ENCODE measurements around the gene DDR2.
"Not testable (repeated sequence)": the region's sequence is repeated elsewhere in the genome, so short reads cannot be mapped to it uniquely, and the experiment has no call there.

DDR2 gene

DNA sequence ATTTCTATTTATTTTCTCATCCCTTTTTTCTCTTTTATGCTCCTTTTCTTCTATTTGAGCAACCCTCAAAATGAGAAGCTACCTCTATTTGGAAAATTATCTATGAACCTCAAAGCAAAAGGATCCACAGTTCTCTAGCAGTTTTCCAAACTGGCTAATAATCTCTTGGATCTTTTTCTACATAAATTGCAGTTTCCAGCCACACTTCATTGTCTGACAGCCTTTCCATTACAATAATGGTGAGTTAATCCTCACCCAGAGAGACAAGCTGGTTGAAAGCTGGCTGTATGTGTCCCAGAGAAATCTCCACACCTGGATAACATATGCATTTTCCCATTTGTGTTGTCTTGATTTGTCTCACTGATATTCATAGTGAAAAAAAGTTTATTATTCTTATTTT is 141.7 kb downstream of the DDR2 start:
- Histone ChIP-seq H3K9me3 (ENCODE audit: control insufficient read depth, low read length) (no peaks in the 10 kb centered on the region), H3K36me3 (ENCODE audit: control insufficient read depth, insufficient read depth, low read length) (no peaks in the 10 kb centered on the region), H2AFZ (no peak overlapping the region), H3K9ac (no peak overlapping the region), H3K27ac (no peak overlapping the region), H3K79me2 (no peaks in the 10 kb centered on the region), H3K27me3 (ENCODE audit: control insufficient read depth, insufficient read depth, low read length) (no peaks in the 10 kb centered on the region), H3K4me2 (ENCODE audit: low read length) (no peak overlapping the region), H3K4me3 (ENCODE audit: low read depth, low read length) (no peak overlapping the region), H3K4me1 (no peaks in the 10 kb centered on the region)
- TF ChIP-seq, protein P1, sequence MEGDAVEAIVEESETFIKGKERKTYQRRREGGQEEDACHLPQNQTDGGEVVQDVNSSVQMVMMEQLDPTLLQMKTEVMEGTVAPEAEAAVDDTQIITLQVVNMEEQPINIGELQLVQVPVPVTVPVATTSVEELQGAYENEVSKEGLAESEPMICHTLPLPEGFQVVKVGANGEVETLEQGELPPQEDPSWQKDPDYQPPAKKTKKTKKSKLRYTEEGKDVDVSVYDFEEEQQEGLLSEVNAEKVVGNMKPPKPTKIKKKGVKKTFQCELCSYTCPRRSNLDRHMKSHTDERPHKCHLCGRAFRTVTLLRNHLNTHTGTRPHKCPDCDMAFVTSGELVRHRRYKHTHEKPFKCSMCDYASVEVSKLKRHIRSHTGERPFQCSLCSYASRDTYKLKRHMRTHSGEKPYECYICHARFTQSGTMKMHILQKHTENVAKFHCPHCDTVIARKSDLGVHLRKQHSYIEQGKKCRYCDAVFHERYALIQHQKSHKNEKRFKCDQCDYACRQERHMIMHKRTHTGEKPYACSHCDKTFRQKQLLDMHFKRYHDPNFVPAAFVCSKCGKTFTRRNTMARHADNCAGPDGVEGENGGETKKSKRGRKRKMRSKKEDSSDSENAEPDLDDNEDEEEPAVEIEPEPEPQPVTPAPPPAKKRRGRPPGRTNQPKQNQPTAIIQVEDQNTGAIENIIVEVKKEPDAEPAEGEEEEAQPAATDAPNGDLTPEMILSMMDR (IDR thresholded peaks at IDR 0.05), result no peak

DNA sequence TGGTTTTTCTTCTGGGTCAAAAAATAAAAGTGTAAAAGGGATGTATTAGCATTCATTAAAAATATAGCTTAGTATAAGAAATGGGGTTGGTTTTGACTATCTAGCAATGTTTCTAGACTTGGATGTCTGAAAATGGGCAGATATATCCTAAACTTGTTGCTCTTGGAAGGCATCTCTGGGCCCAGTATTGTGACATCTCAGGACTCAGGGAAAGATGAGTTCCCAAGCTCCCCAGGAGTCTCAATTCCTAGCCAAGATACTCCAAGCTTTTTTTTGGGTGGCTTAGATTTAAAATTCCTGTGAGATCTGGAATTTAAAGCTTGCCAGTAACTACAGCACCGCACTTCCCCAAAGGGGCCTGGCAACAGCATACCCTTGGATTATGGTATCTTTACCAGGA is 146.8 kb downstream of the DDR2 start:
- TF ChIP-seq, protein P1 (IDR thresholded peaks at IDR 0.05), result no peak
- no peak overlapping the region for H3K4me2 ChIP-seq (ENCODE audit: low read length)
- no peaks in the 10 kb centered on the region for H3K79me2 ChIP-seq
- H3K27ac ChIP-seq, result no peak overlapping the region
- no peaks in the 10 kb centered on the region for H3K9me3 ChIP-seq (ENCODE audit: control insufficient read depth, low read length)
- no peaks in the 10 kb centered on the region for H3K27me3 ChIP-seq (ENCODE audit: control insufficient read depth, insufficient read depth, low read length)
- no peak overlapping the region for H2AFZ ChIP-seq
- no peak overlapping the region for H3K4me3 ChIP-seq (ENCODE audit: low read depth, low read length)
- H3K4me1 ChIP-seq, result no peaks in the 10 kb centered on the region
- H3K9ac ChIP-seq, result no peak overlapping the region
- no peaks in the 10 kb centered on the region for H3K36me3 ChIP-seq (ENCODE audit: control insufficient read depth, insufficient read depth, low read length)

DNA sequence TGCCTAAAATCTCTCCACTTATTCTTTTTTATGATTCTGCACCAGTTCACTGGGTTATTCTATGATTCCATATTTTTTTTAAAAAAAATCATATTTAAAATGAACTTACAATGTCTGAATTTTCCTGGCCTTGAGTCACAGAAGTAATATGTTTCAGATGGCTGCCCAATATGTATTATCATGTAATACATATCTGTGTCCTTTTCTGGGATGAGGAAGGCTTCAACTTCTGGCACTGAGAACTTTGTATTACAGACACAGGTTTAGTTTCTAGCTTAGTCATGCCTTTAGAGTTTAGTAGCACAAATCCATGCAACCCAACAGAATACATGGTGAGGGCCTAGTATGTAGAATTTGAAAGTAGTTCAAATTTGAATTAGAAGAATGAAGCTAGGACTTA is 150.4 kb downstream of the DDR2 start:
- TF ChIP-seq, protein P1 (IDR thresholded peaks at IDR 0.05), result no peak
- no peak overlapping the region for H3K9ac ChIP-seq
- H2AFZ ChIP-seq, result no peak overlapping the region
- no peak overlapping the region for H3K4me2 ChIP-seq (ENCODE audit: low read length)
- no peaks in the 10 kb centered on the region for H3K4me1 ChIP-seq
- no peaks in the 10 kb centered on the region for H3K9me3 ChIP-seq (ENCODE audit: control insufficient read depth, low read length)
- no peaks in the 10 kb centered on the region for H3K36me3 ChIP-seq (ENCODE audit: control insufficient read depth, insufficient read depth, low read length)
- H3K27me3 ChIP-seq (ENCODE audit: control insufficient read depth, insufficient read depth, low read length), result no peaks in the 10 kb centered on the region
- H3K79me2 ChIP-seq, result no peaks in the 10 kb centered on the region
- no peak overlapping the region for H3K27ac ChIP-seq
- H3K4me3 ChIP-seq (ENCODE audit: low read depth, low read length), result no peak overlapping the region

DNA sequence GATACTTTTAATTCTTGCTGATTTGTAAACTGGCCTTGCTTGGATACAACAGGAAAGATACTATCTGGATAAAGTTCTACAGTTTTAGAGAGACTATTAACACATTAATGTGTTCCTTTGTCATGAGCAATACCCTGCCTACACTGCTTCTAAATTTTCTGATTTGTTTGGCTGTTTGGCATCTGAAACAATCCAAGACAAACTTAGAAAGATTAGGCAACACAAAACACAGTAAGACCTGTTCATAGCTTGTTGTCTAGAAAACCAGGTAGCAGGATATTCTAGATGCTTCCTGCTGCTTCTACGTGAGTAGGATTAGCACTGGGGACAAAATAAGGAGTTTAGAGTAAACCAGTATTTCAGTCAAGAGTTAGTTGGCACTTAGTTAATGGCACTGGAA is 152.7 kb downstream of the DDR2 start:
- H3K4me3 ChIP-seq (ENCODE audit: low read depth, low read length); H3K9me3 ChIP-seq (ENCODE audit: control insufficient read depth, low read length); H2AFZ ChIP-seq; H3K36me3 ChIP-seq (ENCODE audit: control insufficient read depth, insufficient read depth, low read length); H3K27me3 ChIP-seq (ENCODE audit: control insufficient read depth, insufficient read depth, low read length); H3K27ac ChIP-seq; H3K79me2 ChIP-seq; H3K9ac ChIP-seq; H3K4me2 ChIP-seq (ENCODE audit: low read length); H3K4me1 ChIP-seq: not testable (repeated sequence)

DNA sequence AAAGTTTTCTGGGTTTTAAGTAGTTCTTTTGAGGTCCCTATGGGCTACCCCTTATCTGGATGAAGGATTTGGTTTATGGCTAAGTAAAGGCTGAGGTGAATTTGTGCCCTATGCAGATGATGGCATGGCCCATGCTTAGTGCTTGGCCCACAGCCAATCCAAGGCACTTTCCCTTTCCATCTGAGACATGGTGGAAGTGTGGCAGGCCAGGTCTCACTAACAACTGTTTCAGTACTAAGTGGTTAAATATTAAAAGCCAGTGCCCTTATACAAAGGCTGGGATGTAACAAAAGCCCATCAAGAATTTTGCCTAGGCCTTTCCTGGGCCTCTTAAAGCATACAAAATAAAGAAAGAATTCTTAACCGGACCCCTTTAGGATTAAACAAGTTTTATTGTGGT is 156.5 kb downstream of the DDR2 start:
- H3K27ac ChIP-seq; H3K9ac ChIP-seq; H3K4me3 ChIP-seq (ENCODE audit: low read depth, low read length); H3K4me2 ChIP-seq (ENCODE audit: low read length); H3K27me3 ChIP-seq (ENCODE audit: control insufficient read depth, insufficient read depth, low read length); H2AFZ ChIP-seq; H3K36me3 ChIP-seq (ENCODE audit: control insufficient read depth, insufficient read depth, low read length); H3K79me2 ChIP-seq; H3K4me1 ChIP-seq; H3K9me3 ChIP-seq (ENCODE audit: control insufficient read depth, low read length): not testable (repeated sequence)

DNA sequence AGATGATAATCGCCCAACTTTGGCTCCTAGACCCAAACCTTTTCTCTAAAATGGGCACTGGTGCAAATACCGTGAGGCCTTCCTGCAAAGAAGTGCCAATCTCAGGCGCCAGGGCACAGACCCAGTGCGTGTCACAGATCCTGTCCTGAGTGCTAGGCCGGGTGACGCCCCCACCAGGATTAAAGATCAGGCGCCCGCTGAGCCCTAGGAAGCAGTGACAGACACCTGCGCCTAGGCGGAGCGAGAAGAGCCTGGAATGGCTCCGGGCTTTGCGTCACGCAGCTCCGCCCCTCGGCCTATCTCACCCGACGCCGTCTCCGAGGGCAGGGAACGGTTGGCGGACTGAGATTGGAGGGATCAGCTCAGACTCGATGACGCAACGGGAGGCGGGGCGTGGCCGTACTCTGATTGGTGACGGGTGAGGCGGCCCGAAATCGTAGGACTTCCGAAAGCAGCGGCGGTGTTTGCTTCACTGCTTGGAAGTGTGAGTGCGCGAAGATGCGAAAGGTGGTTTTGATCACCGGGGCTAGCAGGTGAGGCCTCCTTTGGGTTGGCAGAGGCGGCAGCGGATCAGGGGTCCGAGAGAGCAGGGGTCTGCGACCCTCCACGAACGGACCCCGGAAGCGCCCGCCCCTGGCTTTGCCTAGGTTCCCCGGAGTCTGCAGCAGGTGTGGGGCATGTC is 158.2 kb downstream of the DDR2 start, which contains the start of gene HSD17B7:
Gene HSD17B7, plus strand, starts transcription at position 400 of the 682 bp plus-strand sequence. Its CDS starts 99 bp downstream, at position 499.
- not testable (repeated sequence) for H3K36me3 ChIP-seq (ENCODE audit: control insufficient read depth, insufficient read depth, low read length); H3K9ac ChIP-seq; H3K79me2 ChIP-seq; H3K9me3 ChIP-seq (ENCODE audit: control insufficient read depth, low read length); H3K4me1 ChIP-seq; H3K27me3 ChIP-seq (ENCODE audit: control insufficient read depth, insufficient read depth, low read length)
- peak within 1 kb of the TSS; percentile 62 for H3K4me3 ChIP-seq (ENCODE audit: low read depth, low read length)
- H3K27ac ChIP-seq, result peak within 1 kb of the TSS; percentile 69
- H3K4me2 ChIP-seq (ENCODE audit: low read length), result peak within 1 kb of the TSS; percentile 78
- H2AFZ ChIP-seq, result peak within 1 kb of the TSS; percentile 90

DNA sequence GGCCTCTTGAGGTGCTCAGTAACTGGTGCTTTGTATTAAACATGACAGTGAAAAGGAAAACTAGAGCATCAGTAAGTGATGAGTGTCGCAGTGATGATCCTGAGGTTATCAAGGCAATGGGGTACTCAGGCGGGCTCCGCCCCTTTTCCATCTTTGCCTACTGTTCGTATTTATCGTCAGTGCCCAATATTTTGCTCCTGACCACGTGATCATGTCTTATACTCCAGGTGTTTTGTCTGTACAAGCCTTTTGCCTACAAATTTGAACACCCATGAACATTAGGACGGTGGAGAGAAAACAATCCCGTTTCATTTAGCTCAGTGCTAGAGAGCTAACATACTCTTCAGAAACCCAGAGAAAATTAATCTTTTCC is 158.7 kb downstream of the DDR2 start:
- H3K9me3 ChIP-seq (ENCODE audit: control insufficient read depth, low read length); H3K27me3 ChIP-seq (ENCODE audit: control insufficient read depth, insufficient read depth, low read length); H3K27ac ChIP-seq; H3K36me3 ChIP-seq (ENCODE audit: control insufficient read depth, insufficient read depth, low read length); H3K4me2 ChIP-seq (ENCODE audit: low read length); H2AFZ ChIP-seq; H3K4me1 ChIP-seq; H3K79me2 ChIP-seq; H3K9ac ChIP-seq: not testable (repeated sequence)
- H3K4me3 ChIP-seq (ENCODE audit: low read depth, low read length), result peak overlapping the region; percentile 40

DNA sequence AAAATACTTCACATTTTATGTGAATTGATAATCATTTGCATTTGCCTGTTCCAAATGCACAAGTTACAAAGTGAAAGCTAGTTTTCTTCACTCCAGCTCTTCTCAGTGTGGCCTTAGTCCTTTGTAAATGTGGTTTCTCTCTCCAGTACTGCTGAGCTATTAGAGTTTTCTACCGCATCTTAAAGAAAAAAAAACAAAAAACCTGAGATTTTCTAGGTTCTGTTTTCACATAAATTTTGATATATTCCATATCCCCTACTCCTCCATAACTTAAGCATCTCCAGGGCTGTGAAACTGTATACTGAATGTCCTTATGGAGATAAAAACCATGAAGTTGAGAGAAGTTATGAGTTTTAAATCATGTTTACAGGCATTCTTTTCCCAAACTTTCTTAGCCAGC is 162.0 kb downstream of the DDR2 start:
- not testable (repeated sequence) for H3K9ac ChIP-seq; H2AFZ ChIP-seq; H3K4me3 ChIP-seq (ENCODE audit: low read depth, low read length); H3K27ac ChIP-seq; H3K27me3 ChIP-seq (ENCODE audit: control insufficient read depth, insufficient read depth, low read length); H3K4me1 ChIP-seq; H3K36me3 ChIP-seq (ENCODE audit: control insufficient read depth, insufficient read depth, low read length); H3K9me3 ChIP-seq (ENCODE audit: control insufficient read depth, low read length); H3K79me2 ChIP-seq; H3K4me2 ChIP-seq (ENCODE audit: low read length)
